WTC11 (cell line): Measurements from ENCODE around the gene ARMC2. TPM values are rescaled to one million over a fixed set of nuclear protein-coding genes. Genes with fewer than 3 reads are reported as not detected.

Source experiments
- ATAC-seq: fragments of 200-7000 bp; cut with Tn5 transposase; 2 replicates; pipeline ENCODE4 v1.10.0; 2021; ENCODE audit warnings: mild to moderate bottlenecking, moderate library complexity
- CTCF ChIA-PET: fragments of 300-600 bp; sonication (Branson Sonifier 250); formaldehyde crosslinking; loops from one replicate; lab custom pipeline; 2021; ENCODE audit warnings: antibody characterized with exemption; lab: Charles Lee
- POLR2A ChIA-PET: fragments of 350-600 bp; sonication (Branson Sonifier 250); formaldehyde crosslinking; loops from one replicate; lab custom pipeline; 2021; ENCODE audit warnings: antibody characterized with exemption; lab: Charles Lee
- DNase-seq: peaks from one replicate; pipeline ENCODE4 v3.0.0; 2021; ENCODE audit warnings: low spot score
- H3K27ac Mint-ChIP-seq: 2 replicates; pipeline ENCODE4 v1.8.0; 2021; ENCODE audit warnings: mixed read lengths
- H3K27me3 Mint-ChIP-seq: 2 replicates; pipeline ENCODE4 v1.8.0; 2021; ENCODE audit warnings: low read depth, mild to moderate bottlenecking, moderate library complexity, mixed read lengths
- H3K36me3 Mint-ChIP-seq: 2 replicates; pipeline ENCODE4 v1.8.0; 2021; ENCODE audit warnings: mixed read lengths
- H3K4me1 Mint-ChIP-seq: 2 replicates; pipeline ENCODE4 v1.8.0; 2022; ENCODE audit warnings: mixed read lengths
- H3K4me3 Mint-ChIP-seq: 2 replicates; pipeline ENCODE4 v1.8.0; 2021; ENCODE audit warnings: mild to moderate bottlenecking, moderate library complexity, mixed read lengths
- H3K9me3 Mint-ChIP-seq: 2 replicates; pipeline ENCODE4 v1.8.0; 2021; ENCODE audit warnings: mixed read lengths
- AR ChIP-seq: fragments of 250-450 bp; sonication (Bioruptor Pico); IDR thresholded peaks from 2 replicates; pipeline ENCODE4 v1.9.0; 2021; ENCODE audit warnings: mild to moderate bottlenecking
- CREM ChIP-seq: sonication (generic); formaldehyde crosslinking; IDR thresholded peaks from 2 replicates; pipeline ENCODE4 v1.8.1; 2022; ENCODE audit warnings: mild to moderate bottlenecking, missing genetic modification reagents, moderate library complexity
- ESRRA ChIP-seq: sonication (generic); formaldehyde crosslinking; IDR thresholded peaks from 2 replicates; pipeline ENCODE4 v1.8.1; 2022; ENCODE audit warnings: mild to moderate bottlenecking, missing genetic modification reagents, borderline replicate concordance
- ETV6 ChIP-seq: sonication (generic); formaldehyde crosslinking; IDR thresholded peaks from 2 replicates; pipeline ENCODE4 v1.8.1; 2022; ENCODE audit warnings: mild to moderate bottlenecking, missing genetic modification reagents
- FOXK1 ChIP-seq: sonication (generic); formaldehyde crosslinking; IDR thresholded peaks from 2 replicates; pipeline ENCODE4 v1.8.0; 2022; ENCODE audit warnings: mild to moderate bottlenecking, moderate library complexity, missing genetic modification reagents
- IRF2 ChIP-seq: sonication (generic); formaldehyde crosslinking; IDR thresholded peaks from 2 replicates; pipeline ENCODE4 v1.8.0; 2022; ENCODE audit warnings: low read depth, missing genetic modification reagents, borderline replicate concordance
- JAZF1 ChIP-seq: fragments of 250-450 bp; sonication (Bioruptor Pico); IDR thresholded peaks from 2 replicates; pipeline ENCODE4 v1.9.0; 2021; ENCODE audit warnings: moderate library complexity, mild to moderate bottlenecking, inconsistent platforms
- MLX ChIP-seq: sonication (generic); formaldehyde crosslinking; IDR thresholded peaks from 2 replicates; pipeline ENCODE4 v1.8.1; 2023; ENCODE audit warnings: mild to moderate bottlenecking, missing genetic modification reagents, moderate library complexity
- NR3C1 ChIP-seq: sonication (generic); formaldehyde crosslinking; conservative IDR thresholded peaks from 2 replicates; pipeline ENCODE4 v1.8.1; 2023; ENCODE audit warnings: low read depth, mild to moderate bottlenecking, missing genetic modification reagents
- SP1 ChIP-seq: sonication (generic); formaldehyde crosslinking; conservative IDR thresholded peaks from 2 replicates; pipeline ENCODE4 v1.8.1; 2022; ENCODE audit warnings: missing genetic modification reagents
- TCF7 ChIP-seq: sonication (generic); formaldehyde crosslinking; IDR thresholded peaks from 2 replicates; pipeline ENCODE4 v1.8.0; 2022; ENCODE audit warnings: mild to moderate bottlenecking, low read depth, missing genetic modification reagents, moderate library complexity
- TEAD1 ChIP-seq: sonication (generic); formaldehyde crosslinking; IDR thresholded peaks from 2 replicates; pipeline ENCODE4 v1.8.0; 2022; ENCODE audit warnings: mild to moderate bottlenecking, missing genetic modification reagents
- ZBTB43 ChIP-seq: sonication (generic); formaldehyde crosslinking; IDR thresholded peaks from 2 replicates; pipeline ENCODE4 v1.8.1; 2023; ENCODE audit warnings: mild to moderate bottlenecking, missing genetic modification reagents
- total RNA-seq: library from RNA; stranded (reverse); gene quantifications from 3 replicates; pipeline ENCODE4 v1.2.3, GENCODE V29; 2021
- TF ChIP-seq, protein P1 (sequence below): sonication (generic); formaldehyde crosslinking; IDR thresholded peaks from 2 replicates; pipeline ENCODE4 v1.8.0; 2022; ENCODE audit warnings: mild to moderate bottlenecking, missing genetic modification reagents
- TF ChIP-seq, protein P2 (sequence below): sonication (generic); formaldehyde crosslinking; IDR thresholded peaks from 2 replicates; pipeline ENCODE4 v1.8.0; 2022; ENCODE audit warnings: mild to moderate bottlenecking, missing genetic modification reagents
- TF ChIP-seq, protein P3 (sequence below): sonication (generic); formaldehyde crosslinking; IDR thresholded peaks from 2 replicates; pipeline ENCODE4 v1.8.1; 2022; ENCODE audit warnings: mild to moderate bottlenecking, moderate library complexity, missing genetic modification reagents

The ARMC2 gene
- total RNA-seq, 1 experiment from 2014 or later = 5.2 TPM

GRCh38 chr6:108825326-108825725, 22.9 kb upstream of the ARMC2 start:
- ChIA-PET POLR2A (no interaction called here), CTCF (no interaction called here)
- H3K27me3 Mint-ChIP-seq = no peaks in the 10 kb centered on the region; the same call in 1 of the 2 replicates
- H3K9me3 Mint-ChIP-seq = peaks cover 35% of the 10 kb centered on the region
- H3K4me3 Mint-ChIP-seq = no peak overlapping the region
- no peak overlapping the region for H3K27ac Mint-ChIP-seq
- 0 out of 2 replicates have a peak, but pooled peaks cover 6% of the 10 kb centered on the region for H3K36me3 Mint-ChIP-seq
- no peak for ATAC-seq
- no peak for DNase-seq
- H3K4me1 Mint-ChIP-seq = no peaks in the 10 kb centered on the region
- TF ChIP-seq NR3C1 = no peak
- no peak for TF ChIP-seq IRF2 (CRISPR knock-in tag)
- no peak for TF ChIP-seq AR (CRISPR knock-in tag)
- TF ChIP-seq, protein P1, sequence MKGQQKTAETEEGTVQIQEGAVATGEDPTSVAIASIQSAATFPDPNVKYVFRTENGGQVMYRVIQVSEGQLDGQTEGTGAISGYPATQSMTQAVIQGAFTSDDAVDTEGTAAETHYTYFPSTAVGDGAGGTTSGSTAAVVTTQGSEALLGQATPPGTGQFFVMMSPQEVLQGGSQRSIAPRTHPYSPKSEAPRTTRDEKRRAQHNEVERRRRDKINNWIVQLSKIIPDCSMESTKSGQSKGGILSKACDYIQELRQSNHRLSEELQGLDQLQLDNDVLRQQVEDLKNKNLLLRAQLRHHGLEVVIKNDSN (CRISPR knock-in tag) = no peak
- TF ChIP-seq SP1 (CRISPR knock-in tag) = no peak
- no peak for TF ChIP-seq ETV6 (CRISPR knock-in tag)
- TF ChIP-seq TEAD1 (CRISPR knock-in tag) = no peak
- no peak for TF ChIP-seq MLX (CRISPR knock-in tag)
- TF ChIP-seq TCF7 (CRISPR knock-in tag) = no peak
- TF ChIP-seq, protein P2, sequence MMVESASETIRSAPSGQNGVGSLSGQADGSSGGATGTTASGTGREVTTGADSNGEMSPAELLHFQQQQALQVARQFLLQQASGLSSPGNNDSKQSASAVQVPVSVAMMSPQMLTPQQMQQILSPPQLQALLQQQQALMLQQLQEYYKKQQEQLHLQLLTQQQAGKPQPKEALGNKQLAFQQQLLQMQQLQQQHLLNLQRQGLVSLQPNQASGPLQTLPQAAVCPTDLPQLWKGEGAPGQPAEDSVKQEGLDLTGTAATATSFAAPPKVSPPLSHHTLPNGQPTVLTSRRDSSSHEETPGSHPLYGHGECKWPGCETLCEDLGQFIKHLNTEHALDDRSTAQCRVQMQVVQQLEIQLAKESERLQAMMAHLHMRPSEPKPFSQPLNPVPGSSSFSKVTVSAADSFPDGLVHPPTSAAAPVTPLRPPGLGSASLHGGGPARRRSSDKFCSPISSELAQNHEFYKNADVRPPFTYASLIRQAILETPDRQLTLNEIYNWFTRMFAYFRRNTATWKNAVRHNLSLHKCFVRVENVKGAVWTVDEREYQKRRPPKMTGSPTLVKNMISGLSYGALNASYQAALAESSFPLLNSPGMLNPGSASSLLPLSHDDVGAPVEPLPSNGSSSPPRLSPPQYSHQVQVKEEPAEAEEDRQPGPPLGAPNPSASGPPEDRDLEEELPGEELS (CRISPR knock-in tag) = no peak
- TF ChIP-seq CREM (CRISPR knock-in tag) = no peak
- no peak for TF ChIP-seq ESRRA (CRISPR knock-in tag)

GRCh38 chr6:108831104-108831503, 17.1 kb upstream of the ARMC2 start:
- H3K27me3 Mint-ChIP-seq = no peaks in the 10 kb centered on the region; the same call in 1 of the 2 replicates
- no peaks in the 10 kb centered on the region for H3K4me1 Mint-ChIP-seq
- ATAC-seq = no peak
- H3K27ac Mint-ChIP-seq = no peak overlapping the region
- TF ChIP-seq, protein P1 (CRISPR knock-in tag) = no peak
- TF ChIP-seq, protein P3, sequence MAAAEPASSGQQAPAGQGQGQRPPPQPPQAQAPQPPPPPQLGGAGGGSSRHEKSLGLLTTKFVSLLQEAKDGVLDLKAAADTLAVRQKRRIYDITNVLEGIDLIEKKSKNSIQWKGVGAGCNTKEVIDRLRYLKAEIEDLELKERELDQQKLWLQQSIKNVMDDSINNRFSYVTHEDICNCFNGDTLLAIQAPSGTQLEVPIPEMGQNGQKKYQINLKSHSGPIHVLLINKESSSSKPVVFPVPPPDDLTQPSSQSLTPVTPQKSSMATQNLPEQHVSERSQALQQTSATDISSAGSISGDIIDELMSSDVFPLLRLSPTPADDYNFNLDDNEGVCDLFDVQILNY (CRISPR knock-in tag) = no peak
- no peak for TF ChIP-seq FOXK1
- TF ChIP-seq JAZF1 (CRISPR knock-in tag) = no peak
- TF ChIP-seq ZBTB43 (CRISPR knock-in tag) = no peak
- TF ChIP-seq, all 79 proteins: peak for 0
- ChIA-PET CTCF (interaction anchor here (0.9 kb wide), 1 partner anchor 289 kb away, joined by 3 read pairs; no protein-coding TSS in a partner anchor), POLR2A (no interaction called here)
- Mint-ChIP-seq H3K36me3 (no peaks in the 10 kb centered on the region), H3K9me3 (peaks cover 20% of the 10 kb centered on the region), H3K4me3 (no peak overlapping the region)
- no peak for DNase-seq
